Stimulated activated CD8-positive, alpha-beta memory T cell treated with anti-CD3 and anti-CD28 coated beads, Interleukin-4, amount 100 ng/mL, for 1 hour (primary cell): ENCODE data around the gene PIRT.

Source experiments
- DNase-seq, 2 donors: peaks; one replicate each; pipeline ENCODE4 v3.0.0-alpha.2; 2020; ENCODE audit warnings: low read depth in 2 of 2, low spot score in 1 of 2

Gene PIRT

DNA sequence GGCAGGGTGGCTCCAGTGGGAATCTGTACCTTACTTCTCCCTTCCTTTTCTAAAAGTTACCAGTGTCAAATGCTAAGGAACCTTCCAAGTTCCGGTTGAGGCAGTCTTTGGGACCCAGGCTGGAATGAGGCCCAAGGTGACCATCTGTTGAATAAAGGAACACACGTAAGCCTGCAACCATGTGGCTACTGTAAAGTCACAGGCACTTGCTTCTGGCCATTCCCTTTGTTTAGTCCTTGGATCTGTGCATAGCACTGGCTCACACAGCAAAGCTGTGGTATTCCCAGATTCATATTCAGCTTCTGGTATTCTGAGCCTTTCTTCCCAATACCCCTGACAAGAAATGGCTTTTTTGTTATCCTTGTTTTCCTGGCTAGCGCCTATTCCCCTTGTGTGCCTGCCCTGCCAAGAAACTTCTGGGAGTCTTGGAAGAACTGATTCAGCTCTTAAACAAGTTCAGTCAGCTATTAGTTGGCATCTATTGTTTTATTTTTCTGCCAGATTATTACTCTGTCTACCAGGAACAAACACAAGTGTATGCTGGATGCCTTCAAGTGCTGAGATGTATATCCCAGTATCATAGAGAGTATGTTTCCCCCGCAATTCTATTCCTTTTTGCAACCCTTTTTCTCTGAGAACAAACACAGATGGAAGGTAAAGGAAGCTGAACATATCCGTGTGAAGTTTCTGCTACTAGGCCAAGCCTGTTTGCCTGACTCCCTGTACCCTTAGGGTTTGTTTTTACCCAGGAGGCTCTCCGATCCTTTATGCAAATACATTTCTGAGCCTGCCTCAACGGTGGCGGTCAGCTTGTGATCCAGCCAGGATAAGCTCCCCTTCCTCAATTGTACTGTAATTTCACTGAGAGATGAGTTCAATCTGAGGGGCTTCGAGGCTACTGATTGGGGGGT lies 47.1 kb downstream of the PIRT start:
- no peak for DNase-seq

DNA sequence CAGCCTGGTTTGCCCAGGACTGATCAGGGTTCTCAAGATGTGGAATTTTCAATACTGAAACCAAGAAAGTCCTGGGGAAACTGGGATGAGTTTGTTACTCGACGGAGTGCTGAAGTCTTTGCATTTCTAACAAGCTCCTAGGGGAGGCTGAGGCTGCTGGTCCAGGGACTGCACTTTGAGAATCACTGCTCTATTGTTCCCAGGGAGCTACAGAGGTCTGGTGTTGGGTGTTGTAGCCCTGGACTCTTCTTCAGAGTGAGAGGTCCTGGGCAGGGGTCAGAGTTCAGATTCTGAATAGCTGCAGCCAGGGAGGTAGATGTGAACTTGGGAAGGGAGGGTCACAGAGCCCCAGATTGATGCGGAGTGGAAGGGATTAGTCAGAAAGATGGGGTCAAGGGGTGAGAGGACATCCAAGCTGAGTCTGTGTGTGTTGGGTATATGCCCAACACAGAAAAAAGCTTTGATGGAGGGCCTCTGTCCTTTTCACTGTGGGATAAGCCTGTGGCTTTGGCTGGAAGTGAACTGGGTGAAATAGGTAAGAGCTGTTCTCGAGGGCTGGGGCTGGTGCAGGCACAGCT lies 48.1 kb downstream of the PIRT start:
- DNase-seq = no peak

DNA sequence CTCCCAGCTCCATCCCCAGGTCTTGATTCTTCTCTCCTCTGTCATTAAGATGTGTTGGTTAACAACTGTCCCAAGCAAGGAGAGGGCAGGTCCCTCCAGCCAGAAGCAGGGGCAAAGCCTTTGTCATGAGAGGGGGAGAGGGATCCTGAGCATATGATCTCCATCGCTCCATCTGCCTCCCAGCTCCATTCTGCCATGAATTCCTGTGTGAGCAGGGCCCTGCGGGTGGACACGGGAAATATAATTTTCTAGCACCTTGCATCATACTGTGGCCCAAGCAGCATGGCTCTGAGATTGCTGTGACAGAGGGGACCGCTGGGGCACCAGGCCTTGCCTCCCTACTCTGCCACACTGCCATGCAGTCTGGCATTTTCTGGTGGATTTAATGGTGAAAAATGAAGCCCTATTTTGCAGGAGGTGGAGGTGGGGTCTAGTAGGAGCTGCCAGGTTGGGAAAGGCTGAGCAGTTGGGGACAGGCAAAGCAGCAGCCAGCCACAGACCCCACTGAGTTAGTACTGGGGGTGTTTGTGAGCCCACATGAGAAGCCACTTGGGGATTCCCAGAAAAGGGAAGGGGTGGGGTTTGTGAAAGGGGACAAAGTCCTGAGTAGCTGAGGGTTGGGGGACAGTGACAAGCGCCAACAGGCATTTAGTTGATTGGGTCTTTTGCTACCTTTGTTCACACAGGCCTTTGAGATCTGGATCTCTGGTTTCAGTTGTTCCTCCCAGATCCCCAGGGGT lies 50.4 kb downstream of the PIRT start:
- DNase-seq = no peak

DNA sequence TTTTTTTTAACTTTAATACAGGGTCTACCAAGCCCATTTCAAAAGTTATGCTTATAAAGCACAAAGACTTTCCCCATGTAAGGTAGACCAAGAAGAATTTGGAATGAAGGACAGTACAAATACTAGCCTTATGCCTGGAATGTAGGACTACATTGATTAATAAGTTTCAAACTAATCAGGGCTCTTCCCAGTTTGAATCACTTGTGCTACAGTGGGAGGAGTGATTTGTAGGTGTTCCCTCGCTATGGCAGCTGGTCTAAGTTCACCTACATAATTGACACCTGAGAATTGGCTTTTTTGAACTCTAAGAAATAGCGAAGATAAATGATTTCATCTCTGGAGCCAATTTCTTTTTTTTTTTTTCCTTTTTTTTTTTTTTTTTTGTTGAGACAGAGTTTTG lies 52.6 kb downstream of the PIRT start:
- no peak for DNase-seq

DNA sequence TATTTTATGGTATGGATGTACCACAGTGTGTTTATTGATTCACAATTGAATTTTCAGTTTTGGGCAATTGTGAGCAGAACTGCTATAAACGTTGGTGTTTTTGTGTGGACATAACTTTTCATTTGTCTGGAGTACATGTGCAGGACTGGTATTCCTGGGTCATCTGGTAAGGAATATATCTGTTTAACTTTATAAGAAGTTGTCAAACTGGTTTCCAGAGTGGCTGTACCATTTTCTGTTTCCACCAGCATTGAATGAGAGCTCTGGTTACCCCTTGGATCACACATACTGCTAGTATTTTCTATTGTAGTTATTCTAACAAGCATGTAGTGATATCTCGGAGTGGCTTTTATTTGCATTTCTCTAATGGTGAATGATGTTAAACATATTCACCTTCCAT lies 58.3 kb downstream of the PIRT start:
- DNase-seq = no peak

DNA sequence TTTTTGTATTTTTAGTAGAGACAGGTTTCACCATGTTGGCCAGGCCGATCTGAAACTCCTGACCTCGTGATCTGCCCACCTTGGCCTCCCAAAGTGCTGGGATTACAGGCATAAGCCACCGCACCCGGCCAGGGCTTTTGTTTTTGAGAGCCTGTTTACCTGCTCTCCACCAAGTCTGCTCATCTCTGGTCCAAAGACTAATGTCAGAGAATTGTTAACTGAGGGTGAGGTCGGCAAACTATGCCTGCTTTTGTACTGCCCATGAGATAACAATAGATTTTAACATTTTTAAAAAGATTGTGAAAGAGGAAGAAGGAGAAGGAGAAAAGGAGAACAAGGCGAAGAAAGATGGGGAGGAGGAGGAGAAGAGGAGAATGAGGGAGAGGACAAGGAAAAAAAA lies 60.0 kb downstream of the PIRT start:
- DNase-seq = no peak

DNA sequence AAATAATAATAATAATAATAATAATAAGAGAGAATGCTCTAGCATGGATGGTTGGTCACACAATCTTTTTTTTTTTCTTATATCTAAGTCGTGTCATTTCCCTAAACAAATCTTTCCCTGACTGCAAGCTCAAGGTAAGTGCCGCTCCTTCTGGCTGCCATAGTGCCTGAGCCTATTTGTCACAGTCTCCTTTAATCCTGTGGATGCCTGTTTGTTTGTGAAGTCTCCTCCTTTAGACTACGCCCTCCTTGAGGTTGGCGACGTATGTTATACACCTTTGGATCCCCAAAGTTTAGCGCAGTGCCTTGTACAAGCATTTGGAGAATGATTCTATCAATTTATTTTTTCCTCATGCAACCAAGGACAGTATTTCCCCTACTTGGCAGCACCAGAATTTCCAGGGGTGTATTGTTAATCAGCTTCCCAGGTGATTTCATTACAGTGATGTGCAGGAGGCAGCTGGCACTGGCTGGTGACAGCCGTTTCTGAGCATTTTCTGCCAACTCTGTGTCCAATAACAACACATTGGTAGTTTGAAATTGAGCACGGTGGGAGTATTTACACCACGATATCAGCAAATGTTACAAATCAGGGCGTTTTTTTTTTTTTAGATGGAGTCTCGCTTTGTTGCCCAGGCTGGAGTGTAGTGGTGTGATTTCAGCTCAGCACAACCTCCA lies 60.6 kb downstream of the PIRT start:
- no peak for DNase-seq

DNA sequence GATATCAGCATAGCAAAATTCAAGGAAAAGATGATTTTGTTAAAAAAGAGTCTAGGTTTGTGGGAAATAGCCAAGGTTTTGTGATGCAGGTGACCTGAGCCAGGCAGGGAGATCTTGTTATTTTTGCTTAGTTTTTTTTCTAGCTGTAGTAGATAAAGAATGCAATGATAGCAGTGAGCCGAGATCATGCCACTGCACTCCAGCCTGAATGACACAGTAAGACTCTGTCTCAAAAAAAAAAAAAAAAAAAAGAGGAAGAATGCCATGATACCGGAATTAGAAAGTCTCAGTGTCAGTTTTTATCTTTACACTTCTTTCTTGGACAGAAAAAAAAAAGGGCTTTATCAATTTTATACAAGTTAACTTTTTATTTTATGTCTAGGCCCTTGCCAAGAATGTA lies 61.5 kb downstream of the PIRT start:
- no peak for DNase-seq

DNA sequence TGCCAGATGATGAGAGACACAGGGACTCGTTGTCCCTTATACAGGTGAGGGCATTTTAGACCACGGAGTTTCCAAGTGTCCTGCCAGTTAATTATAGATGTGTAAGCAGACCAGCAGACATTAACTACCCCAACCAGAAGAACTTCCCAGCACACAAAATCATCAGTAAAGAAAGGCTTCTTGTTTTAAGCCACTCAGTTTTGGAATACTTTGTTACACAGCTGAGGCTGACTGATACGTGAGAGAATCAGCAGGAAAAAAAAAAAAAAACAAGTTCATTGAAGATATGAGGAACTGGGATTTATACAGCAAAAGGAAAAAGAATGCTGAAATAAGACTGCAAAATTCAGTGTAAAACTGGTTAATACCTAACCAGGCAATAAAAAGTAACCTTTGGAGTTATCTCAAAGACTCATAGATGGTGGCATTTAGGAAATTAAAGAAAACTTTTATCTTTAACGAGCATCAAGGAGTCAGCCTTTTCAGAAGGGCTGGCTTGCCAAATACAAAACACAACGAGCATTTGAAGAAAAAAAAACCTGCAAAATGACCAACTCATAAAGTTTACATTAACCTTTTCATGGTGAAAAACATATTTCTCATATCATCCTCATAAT lies 62.0 kb downstream of the PIRT start:
- DNase-seq = no peak

DNA sequence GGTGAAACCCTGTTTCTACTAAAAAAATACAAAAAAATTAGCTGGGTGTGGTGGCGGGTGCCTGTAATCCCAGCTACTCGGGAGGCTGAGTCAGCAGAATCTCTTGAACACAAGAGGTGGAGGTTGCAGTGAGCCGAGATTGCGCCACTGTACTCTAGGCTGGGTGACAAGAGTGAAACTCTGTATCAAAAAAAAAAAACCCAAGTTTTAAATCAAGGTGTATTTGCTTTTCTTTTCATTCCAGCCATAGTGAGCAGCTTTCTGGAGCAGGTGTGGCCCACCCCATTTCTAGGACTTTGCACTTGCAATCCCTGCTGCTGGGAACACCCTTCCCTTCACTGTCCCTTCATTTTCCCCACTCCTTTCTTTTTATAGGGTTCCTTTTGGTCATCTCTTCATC lies 62.8 kb downstream of the PIRT start:
- DNase-seq = no peak

DNA sequence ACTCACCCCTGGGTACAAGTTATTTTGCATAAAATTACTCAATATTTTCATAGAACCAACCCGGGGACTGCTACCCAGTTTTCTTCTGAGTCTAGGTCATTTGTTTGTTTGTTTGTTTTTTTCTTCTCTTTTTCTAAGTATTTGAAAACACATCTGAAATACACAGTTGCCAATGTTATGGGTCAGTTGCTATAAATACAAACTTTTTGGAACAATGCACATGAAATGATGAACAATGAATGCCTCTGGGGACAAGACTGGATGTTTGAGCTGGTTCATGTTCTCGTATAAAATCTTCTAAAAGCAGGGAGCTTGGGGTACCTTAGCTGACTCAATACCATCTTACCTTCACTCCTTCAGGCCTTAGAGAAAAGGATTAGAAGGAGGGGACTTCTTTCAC lies 64.5 kb downstream of the PIRT start:
- no peak for DNase-seq
